ENCODE data around the gene CAMK1D.

The CAMK1D gene

DNA sequence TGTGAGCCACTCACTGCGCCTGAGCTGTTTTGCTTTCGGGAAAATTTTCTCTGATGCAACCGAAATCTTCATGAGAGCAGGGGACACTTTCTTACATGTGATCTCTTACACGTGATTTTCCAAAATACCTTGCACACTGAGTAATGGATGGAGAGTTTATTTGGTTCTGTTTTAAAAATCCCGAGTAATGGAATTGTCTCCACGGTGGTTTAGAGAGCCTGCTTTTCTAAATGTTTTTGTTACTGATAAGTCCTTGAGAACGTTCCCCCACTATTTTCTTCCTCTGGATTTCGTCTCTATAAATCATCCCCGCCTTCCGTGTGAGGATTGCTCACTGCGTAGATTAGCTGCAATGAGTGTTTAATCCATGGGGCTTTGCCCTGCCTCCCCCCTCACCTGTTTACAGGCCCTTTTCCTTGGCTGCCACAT, 25.7 kb downstream of the CAMK1D start:
- DNase-seq (ENCODE audit: low spot score) = no peak

DNA sequence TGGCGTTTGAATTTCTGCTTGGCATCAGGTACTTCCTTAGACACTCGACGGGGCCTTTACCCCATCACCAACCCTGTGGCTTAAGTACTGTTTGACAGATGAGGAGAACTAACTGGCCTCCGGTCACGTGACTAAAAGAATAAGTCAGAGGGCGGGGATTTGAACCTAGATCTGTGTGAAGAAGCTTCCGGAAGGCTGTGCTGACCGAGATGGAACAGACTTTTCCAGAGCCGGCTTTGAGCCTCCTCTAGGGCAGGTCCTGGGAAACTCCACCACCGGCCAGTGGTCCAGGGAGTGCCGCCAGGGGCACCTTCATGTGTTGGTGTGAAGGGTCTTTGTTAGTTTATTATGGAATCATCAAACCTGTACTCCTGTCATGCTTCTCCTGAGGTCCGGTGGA, 26.9 kb downstream of the CAMK1D start:
- no peak for DNase-seq (ENCODE audit: low spot score)

DNA sequence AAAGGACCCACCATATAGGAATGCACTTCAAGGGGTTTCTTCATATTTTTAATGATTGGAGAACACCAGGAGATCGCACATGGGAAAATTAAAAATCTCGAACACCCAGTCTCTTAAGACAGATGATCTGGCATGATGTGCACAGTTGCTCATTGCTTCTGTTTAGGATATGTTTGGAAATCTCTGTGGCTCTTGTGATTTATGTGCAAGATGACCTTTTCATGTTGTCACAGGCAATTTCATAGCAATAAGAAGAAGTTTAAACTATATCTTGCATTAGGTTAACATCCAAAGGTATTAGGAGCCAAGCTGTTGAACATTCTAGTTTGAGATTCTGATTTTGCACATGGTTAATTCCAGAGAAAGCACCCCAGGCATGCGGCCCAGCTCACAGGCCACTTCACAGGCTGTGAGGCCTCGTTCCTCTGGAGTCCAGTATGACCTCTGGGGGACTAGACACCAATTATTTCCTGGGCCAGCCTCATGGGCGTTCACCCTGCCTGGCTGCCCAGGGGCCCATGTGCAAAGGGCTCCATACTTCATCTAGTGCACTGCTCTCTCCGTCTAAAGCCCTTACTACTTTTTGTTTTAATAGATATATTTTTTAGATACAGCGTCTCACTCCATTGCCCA, 28.4 kb downstream of the CAMK1D start:
- DNase-seq (ENCODE audit: low spot score) = no peak

DNA sequence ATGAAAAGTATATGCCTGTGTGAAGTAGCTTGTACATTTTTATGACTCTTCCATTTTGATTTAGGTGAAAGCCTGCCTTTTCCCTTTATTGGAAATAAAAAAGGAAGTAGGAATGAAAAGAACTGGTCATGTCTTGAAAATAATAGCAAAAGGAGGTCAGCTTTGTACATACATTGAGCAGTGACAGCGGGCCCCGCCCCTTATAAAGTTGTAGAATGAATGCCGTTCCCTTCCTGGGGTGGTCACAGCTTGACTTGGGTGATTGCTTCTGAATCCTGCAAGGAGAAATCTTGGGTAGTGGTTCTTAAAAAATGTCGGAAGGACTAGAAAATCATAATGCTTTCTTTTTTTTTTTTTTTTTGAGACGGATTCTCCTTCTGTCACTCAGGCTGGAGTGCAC, 31.7 kb downstream of the CAMK1D start:
- no peak for DNase-seq (ENCODE audit: low spot score)

DNA sequence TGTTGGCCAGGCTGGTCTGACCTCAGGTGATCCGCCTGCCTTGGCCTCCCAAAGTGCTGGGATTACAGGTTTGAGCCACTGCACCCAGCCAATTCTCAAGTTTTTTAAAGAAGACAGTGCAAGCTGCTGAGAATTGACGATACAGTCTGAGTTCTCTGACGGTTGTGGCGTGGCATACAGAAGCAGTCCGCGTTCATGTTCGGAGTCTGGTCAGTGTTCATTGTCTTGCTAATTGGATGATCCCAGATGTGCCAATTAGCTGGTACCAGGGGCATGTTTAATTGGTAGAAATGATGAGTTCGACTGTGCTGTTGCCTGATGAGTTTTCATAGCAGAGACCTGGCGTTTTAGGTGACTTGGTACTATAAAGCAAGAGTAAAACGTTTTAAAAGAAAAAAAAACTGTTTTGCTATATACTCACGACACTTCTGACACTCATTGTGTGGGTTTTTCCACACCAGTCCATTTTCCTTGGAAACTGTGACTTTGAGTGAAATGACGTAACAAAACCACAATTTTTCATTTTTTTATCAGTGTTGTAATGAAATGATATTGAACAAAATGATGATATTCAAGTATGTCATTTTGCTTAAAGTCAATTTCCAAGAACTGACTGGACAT, 32.3 kb downstream of the CAMK1D start:
- no peak for DNase-seq (ENCODE audit: low spot score)

DNA sequence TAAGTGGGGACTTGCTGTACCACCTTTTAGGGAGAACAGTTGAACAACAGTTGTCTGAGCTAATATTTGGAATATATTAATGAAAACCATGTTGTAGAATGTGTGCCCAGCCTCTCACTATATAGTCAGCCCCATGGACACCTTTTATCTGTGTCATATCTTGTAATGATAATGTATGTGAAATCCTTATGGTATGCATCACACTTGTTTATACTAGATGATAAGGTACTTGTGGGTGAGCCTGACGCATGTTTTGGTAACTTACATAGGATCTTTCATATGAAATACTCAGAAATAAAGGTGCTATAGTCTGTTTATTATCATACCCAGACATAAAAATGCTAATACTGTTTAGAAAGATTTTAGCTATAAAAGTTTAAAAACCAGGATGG, 32.8 kb downstream of the CAMK1D start:
- DNase-seq (ENCODE audit: low spot score) = no peak

DNA sequence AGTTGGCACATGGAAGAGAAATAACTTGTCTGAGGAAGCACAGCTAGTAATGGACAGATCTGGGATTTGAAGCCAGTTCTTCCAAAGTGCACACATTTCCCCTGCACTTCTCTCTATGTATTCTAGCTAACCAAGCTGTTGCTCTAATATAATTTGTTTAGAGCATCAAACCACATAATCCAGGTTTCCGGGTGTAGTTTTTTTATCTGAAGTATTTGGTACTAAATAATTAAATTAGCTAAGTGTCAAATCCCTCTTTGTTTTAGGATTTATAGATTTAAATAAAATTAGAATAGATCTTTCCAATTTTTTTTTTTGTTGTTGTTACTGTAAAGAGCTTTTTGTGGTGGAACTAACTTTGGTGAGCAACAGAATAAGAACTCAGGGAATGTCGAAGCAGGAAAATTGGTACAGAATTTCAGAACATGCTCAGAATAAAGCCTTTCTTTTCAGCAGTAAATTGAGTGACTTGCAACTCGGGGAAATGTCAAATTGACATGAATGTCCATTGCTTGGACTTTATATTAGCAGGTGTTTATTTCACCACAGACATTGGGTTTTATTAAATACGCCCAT, 33.7 kb downstream of the CAMK1D start:
- DNase-seq (ENCODE audit: low spot score) = no peak

DNA sequence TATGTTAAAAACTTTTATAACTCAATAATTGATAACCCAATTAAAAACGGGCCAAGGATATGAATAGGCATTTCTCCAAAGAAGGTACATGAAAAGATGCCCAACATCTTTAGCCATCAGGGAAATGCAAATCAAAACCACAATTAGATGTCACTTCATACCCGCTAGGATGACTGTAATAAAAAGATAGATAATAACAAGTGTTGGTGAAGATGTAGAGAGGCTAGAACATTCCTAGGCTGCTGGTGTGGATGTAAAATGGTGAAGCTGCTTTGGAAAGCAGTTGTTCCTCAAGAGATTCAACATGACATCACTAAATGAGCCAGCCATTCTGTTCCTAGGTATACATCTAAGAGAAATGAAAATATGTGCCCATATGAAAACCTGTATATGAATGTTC, 35.6 kb downstream of the CAMK1D start:
- no peak for DNase-seq (ENCODE audit: low spot score)

DNA sequence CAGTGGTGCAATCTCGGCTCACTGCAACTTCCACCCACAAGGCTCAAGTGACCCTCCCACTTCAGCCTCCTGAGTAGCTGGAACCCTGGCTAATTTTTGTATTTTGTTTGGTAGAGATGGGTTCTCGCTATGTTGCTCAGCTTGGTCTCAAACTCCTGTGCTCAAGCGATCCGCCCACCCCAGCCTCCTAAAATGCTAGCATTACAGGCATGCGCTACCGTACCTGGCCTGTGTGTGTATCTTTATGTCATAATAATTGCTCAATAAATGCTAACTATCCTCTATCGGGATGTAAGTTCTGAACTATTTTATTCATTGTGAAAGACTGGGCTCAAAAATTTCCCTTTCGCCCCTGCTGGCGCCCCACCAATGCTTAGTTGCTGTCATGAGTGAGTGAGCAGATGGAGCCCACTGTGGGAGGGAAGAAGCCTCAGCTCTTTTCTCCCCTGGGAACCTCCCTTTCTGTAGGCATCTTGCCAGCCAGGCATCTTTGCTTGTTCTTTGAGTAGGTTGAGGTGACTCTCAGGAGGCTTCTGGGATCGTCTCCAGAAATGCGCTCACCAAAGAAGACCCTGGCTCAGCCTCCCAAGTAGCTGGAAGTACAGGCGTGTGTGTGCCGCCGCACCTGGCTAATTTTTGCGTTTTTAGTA, 38.3 kb downstream of the CAMK1D start:
- peak; percentile 68 for DNase-seq (ENCODE audit: low spot score)

DNA sequence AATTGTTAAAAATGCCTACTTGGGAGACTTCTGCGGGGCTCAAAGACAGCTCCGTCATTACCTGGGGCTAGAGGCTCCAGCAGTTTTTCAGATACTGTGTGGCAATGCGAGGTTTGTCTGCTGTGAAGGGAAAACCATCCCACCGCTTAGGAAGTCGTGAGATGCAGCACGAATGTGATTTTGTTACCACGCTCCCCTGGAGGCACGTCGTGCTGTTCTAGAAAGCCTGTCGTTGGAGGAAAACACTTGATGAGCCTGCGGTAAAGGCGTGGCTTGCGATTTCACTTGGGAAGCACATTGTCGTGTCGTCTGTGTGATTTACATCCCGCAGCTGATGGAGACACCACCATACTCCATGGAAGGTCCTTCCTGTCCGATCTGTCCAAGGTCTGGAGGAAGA, 39.3 kb downstream of the CAMK1D start:
- DNase-seq (ENCODE audit: low spot score) = no peak

DNA sequence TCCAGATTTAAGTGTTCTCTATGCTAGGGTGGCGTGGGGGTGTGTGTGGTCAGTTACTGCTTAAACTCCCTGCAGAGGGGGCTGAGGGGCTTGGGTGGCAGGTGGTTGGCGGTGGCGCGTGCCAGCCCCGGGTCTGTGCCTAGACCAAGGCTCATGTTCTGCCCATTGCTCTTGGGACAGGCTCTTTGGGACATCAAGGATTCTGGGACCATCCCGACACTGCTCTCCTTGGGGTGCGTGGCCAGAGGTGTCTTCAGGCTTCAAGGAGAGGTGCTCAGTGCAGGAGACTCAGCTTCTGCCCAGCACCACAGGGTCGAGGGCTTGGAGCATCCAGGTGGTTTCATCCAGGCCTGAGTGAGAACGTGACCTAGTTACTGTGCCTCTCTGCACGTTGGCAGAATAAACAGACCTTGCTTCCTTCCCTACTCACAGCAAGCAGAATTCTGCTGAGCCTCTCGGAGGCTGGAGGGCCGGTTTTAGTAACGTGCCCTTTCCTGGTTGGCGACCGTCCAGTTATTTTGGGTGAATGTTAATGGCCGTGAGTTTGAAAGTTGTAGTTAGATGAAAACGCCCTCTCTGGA, 39.9 kb downstream of the CAMK1D start:
- DNase-seq (ENCODE audit: low spot score) = no peak

DNA sequence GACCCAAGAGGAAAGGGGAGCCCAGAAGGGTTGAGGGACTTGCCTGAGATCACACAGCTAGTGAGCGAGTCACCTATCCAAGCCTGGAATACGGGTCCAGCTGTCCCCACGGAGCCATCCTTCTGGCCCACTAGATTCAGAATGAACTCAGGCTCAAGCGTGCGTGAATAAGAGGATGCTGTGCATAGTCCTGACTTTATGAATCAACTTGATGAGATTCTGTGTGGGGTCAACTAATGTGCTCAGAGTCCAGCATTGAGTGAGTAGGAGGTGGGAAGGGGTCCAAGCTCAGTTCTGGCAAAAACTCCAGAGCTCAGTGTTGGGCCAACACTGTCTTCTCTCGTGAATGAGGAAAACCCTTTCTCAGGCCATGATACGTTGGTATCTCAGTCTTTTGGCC, 41.4 kb downstream of the CAMK1D start:
- DNase-seq (ENCODE audit: low spot score) = no peak

DNA sequence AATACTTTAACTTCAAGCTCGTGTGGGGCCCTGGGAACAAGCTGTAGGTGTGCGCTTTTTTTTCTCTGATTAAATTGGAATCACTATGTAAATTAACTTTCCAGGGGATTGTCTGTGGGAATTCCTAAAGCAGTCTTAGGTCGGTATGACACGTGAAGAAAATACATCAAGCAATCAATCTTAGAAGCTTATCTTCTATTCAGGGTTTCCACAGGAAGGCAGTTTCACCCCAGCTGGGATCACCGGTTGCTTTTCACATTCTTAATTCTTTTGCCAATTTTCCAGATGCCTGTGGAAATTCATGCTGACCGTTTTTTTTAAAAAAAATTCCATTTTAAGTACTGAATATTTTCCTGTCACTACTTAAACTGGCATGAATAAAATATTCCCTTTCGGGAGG, 41.9 kb downstream of the CAMK1D start:
- DNase-seq (ENCODE audit: low spot score) = no peak

DNA sequence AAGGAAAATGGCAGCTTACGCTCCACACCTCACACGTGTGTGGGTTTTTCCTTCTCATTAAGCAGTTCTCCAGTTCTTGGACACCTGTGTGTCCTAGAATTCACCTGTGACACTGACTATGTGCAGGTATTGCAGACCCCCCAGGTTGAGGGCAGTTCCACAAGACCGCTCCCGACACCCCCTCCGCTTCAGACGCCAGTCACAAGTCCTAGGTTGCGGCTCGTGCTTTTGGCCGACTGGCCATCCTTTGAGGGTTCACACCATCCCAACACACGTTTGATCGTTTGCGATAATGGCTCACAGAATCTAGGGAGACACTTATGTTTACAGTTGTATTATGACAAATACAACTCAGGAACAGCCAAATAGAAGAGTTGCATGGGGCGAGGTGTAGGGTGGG, 44.5 kb downstream of the CAMK1D start:
- no peak for DNase-seq (ENCODE audit: low spot score)

DNA sequence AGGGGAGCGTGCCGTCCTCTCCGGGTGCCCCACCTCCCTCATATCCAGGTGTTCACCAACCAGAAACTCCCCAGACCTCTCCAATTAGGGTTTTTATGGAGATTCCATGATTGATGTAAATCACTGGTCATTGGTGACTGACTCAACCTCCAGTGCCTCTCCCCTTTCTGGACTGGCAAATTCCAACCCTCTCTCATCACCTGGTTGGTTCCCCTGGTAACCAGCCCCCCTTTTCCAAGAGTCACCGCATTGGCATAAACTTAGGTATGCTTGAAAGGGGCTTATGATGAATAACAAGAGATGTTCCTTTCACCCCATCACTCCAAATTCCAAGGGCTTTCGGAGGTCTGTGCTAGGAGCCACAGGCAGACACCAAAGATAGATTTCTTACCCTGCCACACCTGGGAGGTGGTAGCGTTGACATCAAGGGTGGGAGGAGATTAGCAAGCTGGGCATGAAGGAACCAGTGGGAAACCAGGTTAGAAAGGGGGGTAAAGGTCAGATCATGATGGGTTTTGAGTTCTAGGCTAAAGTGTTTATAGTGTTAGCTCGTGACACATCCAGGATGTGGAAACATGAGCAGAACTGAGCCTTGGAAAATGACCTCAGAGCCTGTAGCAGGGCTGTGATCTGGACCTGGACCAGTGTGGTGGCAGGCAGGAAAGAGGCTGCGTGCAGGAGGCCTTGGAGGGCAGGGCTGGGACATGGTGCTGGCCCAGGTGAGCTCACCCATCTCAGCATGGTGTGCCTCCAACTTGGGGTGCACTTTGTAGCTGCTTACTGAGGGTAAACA, 45.1 kb downstream of the CAMK1D start:
- DNase-seq (ENCODE audit: low spot score) = no peak

DNA sequence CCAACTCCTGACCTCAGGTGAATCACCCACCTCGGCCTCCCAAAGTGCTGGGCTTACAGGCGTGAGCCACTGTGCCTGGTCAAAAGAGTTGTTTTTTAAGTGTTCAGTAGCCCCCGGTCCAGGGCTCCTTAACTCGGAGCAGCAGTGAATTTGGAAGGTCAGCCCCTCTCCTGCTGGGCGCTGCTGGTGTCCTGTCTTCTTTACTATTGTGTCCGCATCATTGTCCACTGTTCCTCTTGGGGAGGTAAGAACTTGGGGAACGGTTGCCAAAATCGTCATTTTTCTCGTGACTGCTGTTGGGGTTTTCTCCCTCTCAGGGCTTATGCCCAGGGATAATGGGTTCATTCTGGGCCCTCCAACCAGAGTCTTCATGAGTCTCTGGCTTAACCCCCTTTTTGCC, 46.7 kb downstream of the CAMK1D start:
- no peak for DNase-seq (ENCODE audit: low spot score)

DNA sequence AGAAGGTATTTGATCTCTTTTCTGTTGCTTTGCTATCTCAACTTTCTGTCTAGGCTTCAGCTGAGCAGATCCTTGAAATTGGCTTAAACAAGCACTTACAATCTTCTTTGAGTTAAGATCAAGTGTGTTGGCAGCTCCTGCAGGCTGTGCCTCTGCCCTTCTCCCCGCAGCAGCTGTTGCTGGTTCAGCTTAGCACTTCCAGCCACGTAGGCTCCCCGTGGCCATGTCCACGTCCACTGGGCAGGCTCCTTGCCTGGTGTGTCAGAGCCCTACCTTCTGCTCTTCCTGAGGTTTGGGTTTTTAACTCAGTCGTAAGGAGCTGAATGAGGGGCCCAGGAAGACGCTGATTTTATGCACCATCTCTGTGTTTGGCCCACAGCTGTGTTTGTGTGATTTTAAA, 47.2 kb downstream of the CAMK1D start:
- no peak for DNase-seq (ENCODE audit: low spot score)

DNA sequence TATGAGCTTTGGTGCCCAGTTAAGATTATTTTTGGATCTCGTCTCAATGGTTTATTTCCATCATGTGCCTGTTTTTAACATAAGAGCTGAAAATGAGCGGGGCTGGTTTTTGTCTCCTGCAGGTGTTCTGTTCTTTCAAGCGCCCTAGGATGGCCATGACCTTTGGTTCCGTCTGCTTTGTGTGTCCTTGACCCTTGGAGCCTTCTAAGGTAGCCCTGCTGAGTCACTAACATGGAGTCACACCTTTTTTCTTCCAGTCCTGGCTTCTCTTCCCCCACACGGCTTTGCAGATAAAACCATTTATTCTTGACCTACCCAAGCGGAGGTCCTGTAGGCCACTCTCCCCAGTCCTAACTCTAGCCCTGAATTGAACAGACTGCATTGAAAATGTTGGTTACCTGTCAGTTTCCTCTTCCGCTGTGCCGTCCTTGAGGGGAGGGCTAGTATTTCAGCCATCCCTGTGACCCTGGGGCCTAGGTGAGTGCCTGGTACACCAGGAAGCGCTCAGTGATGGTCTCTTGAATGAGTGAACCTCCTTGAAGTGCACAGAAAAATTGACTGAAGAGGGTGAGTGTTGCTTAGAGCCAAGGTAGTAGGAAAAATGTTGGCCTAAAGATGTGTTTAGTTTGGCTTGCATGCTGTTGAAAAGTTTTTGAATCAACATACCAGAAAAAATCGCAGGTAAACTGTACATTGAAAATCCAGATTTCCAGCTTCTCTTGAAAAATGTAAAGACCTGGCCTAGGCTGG, 48.0 kb downstream of the CAMK1D start:
- no peak for DNase-seq (ENCODE audit: low spot score)

DNA sequence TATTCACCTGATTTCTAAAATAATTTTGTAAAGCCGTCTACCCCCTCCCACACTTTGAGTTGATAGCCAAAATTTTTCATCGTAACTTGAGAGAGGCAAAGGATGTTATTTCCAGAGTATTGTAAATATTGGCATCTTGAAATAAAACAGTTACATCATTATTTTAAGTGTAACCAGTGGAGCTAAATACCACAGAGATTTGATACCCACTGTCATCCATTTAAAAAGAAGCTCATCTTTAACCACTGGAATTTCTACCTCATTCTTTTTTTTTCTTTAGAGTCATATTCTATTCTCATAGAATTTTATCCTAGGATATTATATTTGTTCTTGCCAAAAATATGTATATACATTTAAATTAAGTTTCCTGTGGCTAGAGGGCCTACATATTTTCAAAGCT, 48.6 kb downstream of the CAMK1D start:
- DNase-seq (ENCODE audit: low spot score) = no peak

DNA sequence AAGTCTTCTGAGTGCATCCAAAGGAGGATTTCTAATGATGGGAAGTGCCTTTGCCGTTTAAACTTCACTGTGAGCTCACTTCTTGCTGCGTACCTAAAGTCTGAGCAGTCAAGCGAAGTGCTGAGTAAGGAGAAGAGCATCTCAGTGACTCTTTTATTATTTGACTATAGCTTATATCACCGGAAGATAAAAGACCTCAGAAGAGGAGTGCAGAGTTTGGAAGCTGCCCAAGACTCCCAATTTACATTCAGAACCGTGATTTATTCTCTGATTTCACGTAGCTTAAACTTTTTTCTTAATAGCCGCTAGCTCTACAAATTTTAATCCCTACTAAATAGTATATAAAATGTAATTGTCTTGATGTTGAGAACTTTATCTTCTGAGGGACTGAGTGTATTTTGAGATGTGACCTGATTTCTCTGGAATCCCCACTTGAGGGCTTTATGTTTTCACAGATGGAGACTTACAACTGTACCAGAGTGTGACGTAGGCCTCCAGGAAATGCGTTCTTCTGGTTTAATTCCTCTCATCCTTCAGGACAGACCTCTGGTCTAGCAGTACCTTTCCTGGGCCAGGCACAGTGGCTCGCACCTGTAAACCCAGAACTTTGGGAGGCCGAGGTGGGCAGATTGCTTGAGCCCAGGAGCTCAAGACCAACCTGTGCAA, 51.1 kb downstream of the CAMK1D start:
- DNase-seq (ENCODE audit: low spot score) = no peak

DNA sequence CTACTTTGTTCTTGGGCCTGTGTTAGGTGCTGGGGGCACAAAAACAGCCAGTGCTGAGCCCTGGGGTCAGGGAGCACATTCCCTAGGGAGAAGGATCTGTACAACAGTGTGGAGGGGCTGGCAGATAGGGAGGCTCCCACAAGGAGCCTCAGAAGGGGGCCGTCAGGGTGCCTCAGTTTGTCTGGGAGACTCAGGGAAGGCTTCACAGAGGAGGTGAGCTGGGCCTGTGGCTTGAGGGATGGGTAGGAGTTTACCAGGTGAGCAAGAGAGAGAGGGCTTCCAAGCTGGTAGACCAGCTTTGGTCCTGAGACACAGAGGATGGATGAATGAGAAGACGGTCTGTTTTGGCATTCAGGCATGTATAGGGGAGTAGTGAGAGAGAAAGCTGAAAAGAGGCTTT, 52.1 kb downstream of the CAMK1D start:
- no peak for DNase-seq (ENCODE audit: low spot score)

Measured in D341Med (cell line).